GM23338 (cell line): ENCODE results near the gene UNC5B. TPM values are rescaled to one million over a fixed set of nuclear protein-coding genes. Genes with fewer than 3 reads are reported as not detected.

Source experiments
- ATAC-seq: fragments of 200-7000 bp; cut with Tn5 transposase; 3 replicates; pipeline ENCODE4 v1.9.1; 2020
- DNase-seq: peaks from one replicate; pipeline ENCODE4 v3.0.0-alpha.2; 2015; ENCODE audit warnings: low spot score
- H2AFZ ChIP-seq: fragments of 200-600 bp; sonication (generic); 2 replicates; pipeline ENCODE4 v1.8.0; 2016; ENCODE audit warnings: antibody characterized with exemption, mild to moderate bottlenecking, moderate library complexity
- H3F3A ChIP-seq: fragments of 200-600 bp; sonication (generic); replicated peaks from 2 replicates; pipeline ENCODE4 v1.8.0; 2017; ENCODE audit warnings: antibody characterized with exemption, mixed run types, low read depth
- H3K27ac ChIP-seq: fragments of 200-600 bp; sonication (generic); 2 replicates; pipeline ENCODE4 v1.6.1; 2016; ENCODE audit warnings: low read depth
- H3K27me3 ChIP-seq: fragments of 200-600 bp; sonication (generic); 2 replicates; pipeline ENCODE4 v1.8.0; 2016; ENCODE audit warnings: mild to moderate bottlenecking, mixed run types, moderate library complexity; ENCODE audit not compliant: insufficient read depth
- H3K36me3 ChIP-seq: fragments of 200-600 bp; sonication (generic); 2 replicates; pipeline ENCODE4 v1.8.0; 2016; ENCODE audit warnings: mild to moderate bottlenecking; ENCODE audit not compliant: insufficient read depth
- H3K4me1 ChIP-seq: fragments of 200-600 bp; sonication (generic); 2 replicates; pipeline ENCODE4 v1.8.0; 2016; ENCODE audit warnings: mild to moderate bottlenecking, moderate library complexity; ENCODE audit not compliant: insufficient read depth
- H3K4me2 ChIP-seq: fragments of 200-600 bp; sonication (generic); 2 replicates; pipeline ENCODE4 v1.7.1; 2017; ENCODE audit warnings: mixed run types
- H3K4me3 ChIP-seq: fragments of 200-600 bp; sonication (generic); 2 replicates; pipeline ENCODE4 v1.6.1; 2016; ENCODE audit warnings: mixed run types
- H3K79me2 ChIP-seq: fragments of 200-600 bp; sonication (generic); replicated peaks from 2 replicates; pipeline ENCODE4 v1.8.0; 2017; ENCODE audit warnings: mild to moderate bottlenecking; ENCODE audit not compliant: insufficient read depth
- H3K9me2 ChIP-seq: fragments of 200-600 bp; sonication (generic); 2 replicates; pipeline ENCODE4 v1.8.0; 2017; ENCODE audit not compliant: insufficient read depth
- H4K20me1 ChIP-seq: fragments of 200-600 bp; sonication (generic); replicated peaks from 2 replicates; pipeline ENCODE4 v1.8.0; 2017; ENCODE audit warnings: mild to moderate bottlenecking; ENCODE audit not compliant: insufficient read depth
- H3K27ac Mint-ChIP-seq: 2 replicates; pipeline ENCODE4 v1.8.0; 2020; ENCODE audit warnings: inconsistent platforms, mild to moderate bottlenecking, moderate library complexity, mixed read lengths
- H3K27me3 Mint-ChIP-seq: 3 replicates; pipeline ENCODE4 v1.8.0; 2022; ENCODE audit warnings: low read depth, mild to moderate bottlenecking, moderate library complexity, mixed read lengths, inconsistent platforms; ENCODE audit not compliant: insufficient read depth, poor library complexity
- H3K36me3 Mint-ChIP-seq: 3 replicates; pipeline ENCODE4 v1.8.0; 2021; ENCODE audit warnings: low read depth, mild to moderate bottlenecking, inconsistent platforms, moderate library complexity, mixed read lengths
- H3K4me1 Mint-ChIP-seq: 3 replicates; pipeline ENCODE4 v1.8.0; 2020; ENCODE audit warnings: mild to moderate bottlenecking, inconsistent platforms, mixed read lengths
- H3K4me3 Mint-ChIP-seq: 3 replicates; pipeline ENCODE4 v1.8.0; 2021; ENCODE audit warnings: moderate library complexity, mild to moderate bottlenecking, inconsistent platforms, mixed read lengths
- H3K9me3 Mint-ChIP-seq: 3 replicates; pipeline ENCODE4 v1.8.0; 2020; ENCODE audit warnings: moderate library complexity, mild to moderate bottlenecking, inconsistent platforms, mixed read lengths
- CREB1 ChIP-seq: fragments of 250-450 bp; sonication (Bioruptor Pico); IDR thresholded peaks from 2 replicates; pipeline ENCODE4 v1.5.0; 2020; ENCODE audit warnings: low read depth, mild to moderate bottlenecking, moderate library complexity
- EZH2 ChIP-seq: fragments of 200-600 bp; sonication (generic); IDR thresholded peaks from one replicate; pipeline ENCODE4 v1.8.0; 2017; ENCODE audit warnings: antibody characterized with exemption, mild to moderate bottlenecking, low read depth; ENCODE audit not compliant: unreplicated experiment
- JUNB ChIP-seq: IDR thresholded peaks from one replicate; pipeline ENCODE4 v1.6.1; 2016; ENCODE audit warnings: antibody characterized with exemption; ENCODE audit not compliant: unreplicated experiment
- ZNF331 ChIP-seq: fragments of 250-450 bp; sonication (Bioruptor Pico); IDR thresholded peaks from 2 replicates; pipeline ENCODE4 v1.5.0; 2020; ENCODE audit warnings: low read depth, mild to moderate bottlenecking, moderate library complexity
- polyA plus RNA-seq: library from polyadenylated mRNA; unstranded; fragments of >200 nt; fragmentation: Nextera tagmentation; extraction: Ambion mirVana; gene quantifications from 2 replicates; pipeline ENCODE4 v1.2.1, GENCODE V29; 2016
- total RNA-seq: library from RNA; depleted of rRNA; stranded (reverse); fragments of >200 nt; shearing (Covaris generic); gene quantifications from 2 replicates; pipeline ENCODE4 v1.2.3, GENCODE V29; 2014
- TF ChIP-seq, protein P1 (sequence below), 2 experiments: fragments of 200-600 bp in 1 of 2; sonication (generic) in 1 of 2; conservative IDR thresholded peaks; 2 replicates each; pipeline versions ENCODE4 v1.5.1 to v1.6.1; 2016 to 2017; ENCODE audit warnings: antibody characterized with exemption in 2 of 2, low read depth in 2 of 2, mild to moderate bottlenecking in 2 of 2, moderate library complexity in 1 of 2
- TF ChIP-seq, protein P2 (sequence below): fragments of 250-450 bp; sonication (Bioruptor Pico); IDR thresholded peaks from 2 replicates; pipeline ENCODE4 v1.5.0; 2020; ENCODE audit warnings: mild to moderate bottlenecking, moderate library complexity

UNC5B gene
- total and polyA plus RNA-seq, 2 experiments from 2014 or later: 8.0 to 31.2 TPM

DNA sequence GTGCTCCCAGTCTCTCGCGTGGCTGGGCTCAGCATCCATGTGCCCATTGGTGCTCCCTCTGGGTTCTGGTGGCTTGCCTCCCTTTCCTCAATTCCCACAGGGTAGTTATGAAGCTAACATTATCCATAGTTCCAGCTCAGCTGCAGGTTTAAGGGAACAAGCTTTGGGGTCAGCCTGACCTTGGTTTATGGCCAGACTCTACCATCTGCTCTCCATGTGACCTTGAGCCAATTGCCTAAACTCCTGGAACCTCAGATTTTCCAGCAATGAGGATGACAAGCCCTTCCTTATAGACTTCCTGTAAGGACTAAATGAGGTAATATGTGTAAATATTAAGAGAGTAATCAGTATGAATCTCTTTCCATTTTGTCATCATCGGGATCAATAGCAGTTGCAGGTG lies 96.6 kb downstream of the UNC5B start:
- Mint-ChIP-seq H3K27ac (no peak overlapping the region), H3K36me3 (no peaks in the 10 kb centered on the region), H3K4me1 (peaks cover 7% of the 10 kb centered on the region; the same call in 2 of the 3 replicates), H3K4me3 (no peak overlapping the region), H3K27me3 (peaks cover 9% of the 10 kb centered on the region), H3K9me3 (no peaks in the 10 kb centered on the region)
- no peaks in the 10 kb centered on the region for H3F3A ChIP-seq
- no peaks in the 10 kb centered on the region for H3K27me3 ChIP-seq
- H3K36me3 ChIP-seq: no peaks in the 10 kb centered on the region
- no peak for DNase-seq
- no peaks in the 10 kb centered on the region for H3K9me2 ChIP-seq
- H2AFZ ChIP-seq: no peak overlapping the region
- no peaks in the 10 kb centered on the region for H3K4me1 ChIP-seq
- H3K4me2 ChIP-seq: no peak overlapping the region
- TF ChIP-seq, protein P1, sequence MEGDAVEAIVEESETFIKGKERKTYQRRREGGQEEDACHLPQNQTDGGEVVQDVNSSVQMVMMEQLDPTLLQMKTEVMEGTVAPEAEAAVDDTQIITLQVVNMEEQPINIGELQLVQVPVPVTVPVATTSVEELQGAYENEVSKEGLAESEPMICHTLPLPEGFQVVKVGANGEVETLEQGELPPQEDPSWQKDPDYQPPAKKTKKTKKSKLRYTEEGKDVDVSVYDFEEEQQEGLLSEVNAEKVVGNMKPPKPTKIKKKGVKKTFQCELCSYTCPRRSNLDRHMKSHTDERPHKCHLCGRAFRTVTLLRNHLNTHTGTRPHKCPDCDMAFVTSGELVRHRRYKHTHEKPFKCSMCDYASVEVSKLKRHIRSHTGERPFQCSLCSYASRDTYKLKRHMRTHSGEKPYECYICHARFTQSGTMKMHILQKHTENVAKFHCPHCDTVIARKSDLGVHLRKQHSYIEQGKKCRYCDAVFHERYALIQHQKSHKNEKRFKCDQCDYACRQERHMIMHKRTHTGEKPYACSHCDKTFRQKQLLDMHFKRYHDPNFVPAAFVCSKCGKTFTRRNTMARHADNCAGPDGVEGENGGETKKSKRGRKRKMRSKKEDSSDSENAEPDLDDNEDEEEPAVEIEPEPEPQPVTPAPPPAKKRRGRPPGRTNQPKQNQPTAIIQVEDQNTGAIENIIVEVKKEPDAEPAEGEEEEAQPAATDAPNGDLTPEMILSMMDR (conservative IDR thresholded peaks at IDR 0.05; ENCODE audit: low read depth in 2 of 2): no peak
- TF ChIP-seq EZH2: no peak
- TF ChIP-seq, protein P2, sequence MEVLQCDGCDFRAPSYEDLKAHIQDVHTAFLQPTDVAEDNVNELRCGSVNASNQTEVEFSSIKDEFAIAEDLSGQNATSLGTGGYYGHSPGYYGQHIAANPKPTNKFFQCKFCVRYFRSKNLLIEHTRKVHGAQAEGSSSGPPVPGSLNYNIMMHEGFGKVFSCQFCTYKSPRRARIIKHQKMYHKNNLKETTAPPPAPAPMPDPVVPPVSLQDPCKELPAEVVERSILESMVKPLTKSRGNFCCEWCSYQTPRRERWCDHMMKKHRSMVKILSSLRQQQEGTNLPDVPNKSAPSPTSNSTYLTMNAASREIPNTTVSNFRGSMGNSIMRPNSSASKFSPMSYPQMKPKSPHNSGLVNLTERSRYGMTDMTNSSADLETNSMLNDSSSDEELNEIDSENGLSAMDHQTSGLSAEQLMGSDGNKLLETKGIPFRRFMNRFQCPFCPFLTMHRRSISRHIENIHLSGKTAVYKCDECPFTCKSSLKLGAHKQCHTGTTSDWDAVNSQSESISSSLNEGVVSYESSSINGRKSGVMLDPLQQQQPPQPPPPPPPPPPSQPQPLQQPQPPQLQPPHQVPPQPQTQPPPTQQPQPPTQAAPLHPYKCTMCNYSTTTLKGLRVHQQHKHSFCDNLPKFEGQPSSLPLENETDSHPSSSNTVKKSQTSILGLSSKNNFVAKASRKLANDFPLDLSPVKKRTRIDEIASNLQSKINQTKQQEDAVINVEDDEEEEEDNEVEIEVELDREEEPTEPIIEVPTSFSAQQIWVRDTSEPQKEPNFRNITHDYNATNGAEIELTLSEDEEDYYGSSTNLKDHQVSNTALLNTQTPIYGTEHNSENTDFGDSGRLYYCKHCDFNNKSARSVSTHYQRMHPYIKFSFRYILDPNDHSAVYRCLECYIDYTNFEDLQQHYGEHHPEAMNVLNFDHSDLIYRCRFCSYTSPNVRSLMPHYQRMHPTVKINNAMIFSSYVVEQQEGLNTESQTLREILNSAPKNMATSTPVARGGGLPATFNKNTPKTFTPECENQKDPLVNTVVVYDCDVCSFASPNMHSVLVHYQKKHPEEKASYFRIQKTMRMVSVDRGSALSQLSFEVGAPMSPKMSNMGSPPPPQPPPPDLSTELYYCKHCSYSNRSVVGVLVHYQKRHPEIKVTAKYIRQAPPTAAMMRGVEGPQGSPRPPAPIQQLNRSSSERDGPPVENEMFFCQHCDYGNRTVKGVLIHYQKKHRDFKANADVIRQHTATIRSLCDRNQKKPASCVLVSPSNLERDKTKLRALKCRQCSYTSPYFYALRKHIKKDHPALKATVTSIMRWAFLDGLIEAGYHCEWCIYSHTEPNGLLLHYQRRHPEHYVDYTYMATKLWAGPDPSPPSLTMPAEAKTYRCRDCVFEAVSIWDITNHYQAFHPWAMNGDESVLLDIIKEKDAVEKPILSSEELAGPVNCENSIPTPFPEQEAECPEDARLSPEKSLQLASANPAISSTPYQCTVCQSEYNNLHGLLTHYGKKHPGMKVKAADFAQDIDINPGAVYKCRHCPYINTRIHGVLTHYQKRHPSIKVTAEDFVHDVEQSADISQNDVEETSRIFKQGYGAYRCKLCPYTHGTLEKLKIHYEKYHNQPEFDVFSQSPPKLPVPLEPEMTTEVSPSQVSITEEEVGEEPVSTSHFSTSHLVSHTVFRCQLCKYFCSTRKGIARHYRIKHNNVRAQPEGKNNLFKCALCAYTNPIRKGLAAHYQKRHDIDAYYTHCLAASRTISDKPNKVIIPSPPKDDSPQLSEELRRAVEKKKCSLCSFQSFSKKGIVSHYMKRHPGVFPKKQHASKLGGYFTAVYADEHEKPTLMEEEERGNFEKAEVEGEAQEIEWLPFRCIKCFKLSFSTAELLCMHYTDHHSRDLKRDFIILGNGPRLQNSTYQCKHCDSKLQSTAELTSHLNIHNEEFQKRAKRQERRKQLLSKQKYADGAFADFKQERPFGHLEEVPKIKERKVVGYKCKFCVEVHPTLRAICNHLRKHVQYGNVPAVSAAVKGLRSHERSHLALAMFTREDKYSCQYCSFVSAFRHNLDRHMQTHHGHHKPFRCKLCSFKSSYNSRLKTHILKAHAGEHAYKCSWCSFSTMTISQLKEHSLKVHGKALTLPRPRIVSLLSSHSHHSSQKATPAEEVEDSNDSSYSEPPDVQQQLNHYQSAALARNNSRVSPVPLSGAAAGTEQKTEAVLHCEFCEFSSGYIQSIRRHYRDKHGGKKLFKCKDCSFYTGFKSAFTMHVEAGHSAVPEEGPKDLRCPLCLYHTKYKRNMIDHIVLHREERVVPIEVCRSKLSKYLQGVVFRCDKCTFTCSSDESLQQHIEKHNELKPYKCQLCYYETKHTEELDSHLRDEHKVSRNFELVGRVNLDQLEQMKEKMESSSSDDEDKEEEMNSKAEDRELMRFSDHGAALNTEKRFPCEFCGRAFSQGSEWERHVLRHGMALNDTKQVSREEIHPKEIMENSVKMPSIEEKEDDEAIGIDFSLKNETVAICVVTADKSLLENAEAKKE (CRISPR knock-in tag): no peak
- no peak overlapping the region for H3K4me3 ChIP-seq
- no peak overlapping the region for H3K27ac ChIP-seq
- no peaks in the 10 kb centered on the region for H3K79me2 ChIP-seq
- ATAC-seq: no peak
- no peaks in the 10 kb centered on the region; the same call in 1 of the 2 replicates for H4K20me1 ChIP-seq

DNA sequence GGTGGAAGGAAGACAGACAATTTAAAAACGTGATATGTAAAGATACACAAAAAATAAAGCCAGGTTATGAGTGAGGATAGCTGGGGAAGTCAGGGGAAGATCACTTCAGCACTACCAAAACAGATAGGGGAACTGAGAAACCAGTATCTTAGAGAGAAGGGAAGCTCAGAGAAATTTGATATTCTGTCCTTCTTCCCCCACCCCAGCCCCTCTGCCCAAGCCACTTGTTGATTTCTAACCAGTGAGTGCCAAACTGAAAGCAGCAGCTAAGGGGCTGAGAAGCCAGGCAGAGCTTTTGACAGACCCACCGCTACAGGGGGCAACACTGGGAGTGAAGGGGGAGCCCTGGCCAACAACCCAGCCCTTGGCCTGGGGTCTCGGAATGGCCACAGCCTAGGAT lies 97.5 kb downstream of the UNC5B start:
- H3K4me1 Mint-ChIP-seq: peaks cover 11% of the 10 kb centered on the region; the same call in 2 of the 3 replicates
- TF ChIP-seq, protein P1 (conservative IDR thresholded peaks at IDR 0.05; ENCODE audit: low read depth in 2 of 2): no peak
- TF ChIP-seq CREB1 (CRISPR knock-in tag) (no peak), ZNF331 (CRISPR knock-in tag) (no peak), JUNB (no peak)

More for the DNA sequence above, 97.5 kb downstream of the UNC5B start:
- no peak for ATAC-seq
- no peaks in the 10 kb centered on the region for H3K79me2 ChIP-seq
- no peaks in the 10 kb centered on the region for H3F3A ChIP-seq
- no peak overlapping the region for H2AFZ ChIP-seq
- DNase-seq: no peak
- Mint-ChIP-seq H3K27ac (no peak overlapping the region), H3K9me3 (no peaks in the 10 kb centered on the region), H3K4me3 (no peak overlapping the region), H3K27me3 (peaks cover 9% of the 10 kb centered on the region), H3K36me3 (no peaks in the 10 kb centered on the region)
- H4K20me1 ChIP-seq: no peaks in the 10 kb centered on the region; the same call in 1 of the 2 replicates
- no peaks in the 10 kb centered on the region for H3K36me3 ChIP-seq
- no peaks in the 10 kb centered on the region for H3K9me2 ChIP-seq
- no peak overlapping the region for H3K4me2 ChIP-seq
- no peaks in the 10 kb centered on the region for H3K4me1 ChIP-seq
- no peak overlapping the region for H3K27ac ChIP-seq
- H3K4me3 ChIP-seq: no peak overlapping the region
- no peaks in the 10 kb centered on the region for H3K27me3 ChIP-seq
